ENCODE results near the gene RYR1. TPM values are rescaled to one million over a fixed set of nuclear protein-coding genes. Genes with fewer than 3 reads are reported as not detected.

RYR1 gene
- total and polyA plus RNA-seq, 10 of the 15 experiments (the other 5 are each of a cell fraction or from before 2014, with no cell fraction given): under 0.01 to 0.32 (median 0.07) TPM; not detected in 1

DNA sequence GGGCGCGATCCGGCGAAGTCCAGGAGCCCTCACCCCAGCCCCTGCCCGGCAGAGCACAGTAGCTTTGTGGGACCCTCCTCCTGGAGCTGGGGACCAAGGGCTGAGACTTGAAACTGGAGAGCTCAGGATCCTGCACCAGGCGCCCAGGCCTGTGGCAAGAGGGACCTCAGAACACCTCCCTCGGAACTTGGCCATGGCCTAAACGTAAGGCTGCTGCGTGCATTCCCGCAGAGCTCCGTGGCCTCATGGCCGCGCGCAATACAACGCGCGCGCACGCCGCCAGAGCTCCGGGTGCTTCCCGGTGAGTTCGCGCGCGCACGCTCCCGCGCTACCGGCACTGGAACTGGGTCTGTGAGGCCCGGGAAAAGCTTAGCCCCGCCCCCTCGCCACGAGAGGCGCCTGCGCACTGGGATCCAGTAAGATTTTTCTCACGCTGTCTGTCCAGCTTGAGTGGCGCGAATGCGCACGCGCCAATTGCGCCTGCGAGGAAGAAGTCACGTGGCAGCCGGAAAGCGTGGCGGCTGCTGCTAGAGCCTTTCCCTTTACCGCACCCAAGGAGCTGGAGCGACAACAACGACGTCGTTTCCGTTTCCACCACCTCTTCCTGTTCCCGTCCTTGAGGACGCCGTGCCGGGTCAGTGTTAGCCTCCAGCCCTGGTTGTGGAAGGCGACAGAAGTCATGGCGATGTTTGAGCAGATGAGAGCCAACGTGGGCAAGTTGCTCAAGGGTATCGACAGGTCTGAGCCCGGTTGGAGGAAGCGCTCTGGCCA lies 185.3 kb downstream of the RYR1 start, which contains the start of gene EIF3K (continued):
- peak; percentile 99 for TF ChIP-seq E4F1 (IDR thresholded peaks at IDR 0.05; ENCODE audit: borderline replicate concordance, partially characterized antibody)
- TF ChIP-seq MTA3 (IDR thresholded peaks at IDR 0.05; ENCODE audit: borderline replicate concordance, low read length): no peak; the same call in 1 of the 2 replicates
- no peak for TF ChIP-seq NR2C2 (IDR thresholded peaks at IDR 0.05; ENCODE audit: borderline replicate concordance, control insufficient read depth, insufficient read length, low read depth)
- no peak for TF ChIP-seq EZH2 (IDR thresholded peaks at IDR 0.05; ENCODE audit: borderline replicate concordance, control insufficient read depth, low read depth, low read length)
- no peak for TF ChIP-seq BACH1 (IDR thresholded peaks at IDR 0.05; ENCODE audit: borderline replicate concordance)
- peak; percentile 91 for TF ChIP-seq ZBTB40 (IDR thresholded peaks at IDR 0.05; ENCODE audit: borderline replicate concordance)
- TF ChIP-seq NRF1 (conservative IDR thresholded peaks at IDR 0.05; ENCODE audit: low read depth, low read length): peak; percentile 95
- TF ChIP-seq SMAD5 (IDR thresholded peaks at IDR 0.05; ENCODE audit: low read depth): peak; percentile 87
- no peak for TF ChIP-seq SMC3 (IDR thresholded peaks at IDR 0.05; ENCODE audit: borderline replicate concordance, low read length)
- peak; percentile 32; the same call in 1 of the 2 replicates for TF ChIP-seq YY1 (IDR thresholded peaks at IDR 0.05; ENCODE audit: low read depth, low read length)
- peak; percentile 98 for TF ChIP-seq POLR2AphosphoS5 (IDR thresholded peaks at IDR 0.05; ENCODE audit: low read length)
- TF ChIP-seq WRNIP1 (IDR thresholded peaks at IDR 0.05; ENCODE audit: borderline replicate concordance, low read depth, low read length): no peak
- TF ChIP-seq NKRF (conservative IDR thresholded peaks at IDR 0.05): peak; percentile 61; the same call in 1 of the 2 replicates
- TF ChIP-seq EP300 (IDR thresholded peaks at IDR 0.05; ENCODE audit: borderline replicate concordance in 1 of 2, control insufficient read depth in 1 of 2, low read depth in 2 of 2, low read length in 2 of 2): no peak
- no peak for TF ChIP-seq STAT1 (conservative IDR thresholded peaks at IDR 0.05)
- TF ChIP-seq, protein P1, sequence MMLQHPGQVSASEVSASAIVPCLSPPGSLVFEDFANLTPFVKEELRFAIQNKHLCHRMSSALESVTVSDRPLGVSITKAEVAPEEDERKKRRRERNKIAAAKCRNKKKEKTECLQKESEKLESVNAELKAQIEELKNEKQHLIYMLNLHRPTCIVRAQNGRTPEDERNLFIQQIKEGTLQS (IDR thresholded peaks at IDR 0.05; ENCODE audit: borderline replicate concordance, extremely low read depth, low read depth, low read length): peak; percentile 96; the same call in 1 of the 2 replicates
- TF ChIP-seq, protein P2, sequence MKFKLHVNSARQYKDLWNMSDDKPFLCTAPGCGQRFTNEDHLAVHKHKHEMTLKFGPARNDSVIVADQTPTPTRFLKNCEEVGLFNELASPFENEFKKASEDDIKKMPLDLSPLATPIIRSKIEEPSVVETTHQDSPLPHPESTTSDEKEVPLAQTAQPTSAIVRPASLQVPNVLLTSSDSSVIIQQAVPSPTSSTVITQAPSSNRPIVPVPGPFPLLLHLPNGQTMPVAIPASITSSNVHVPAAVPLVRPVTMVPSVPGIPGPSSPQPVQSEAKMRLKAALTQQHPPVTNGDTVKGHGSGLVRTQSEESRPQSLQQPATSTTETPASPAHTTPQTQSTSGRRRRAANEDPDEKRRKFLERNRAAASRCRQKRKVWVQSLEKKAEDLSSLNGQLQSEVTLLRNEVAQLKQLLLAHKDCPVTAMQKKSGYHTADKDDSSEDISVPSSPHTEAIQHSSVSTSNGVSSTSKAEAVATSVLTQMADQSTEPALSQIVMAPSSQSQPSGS (IDR thresholded peaks at IDR 0.05; ENCODE audit: low read length): no peak
- TF ChIP-seq KLF5 (IDR thresholded peaks at IDR 0.05; ENCODE audit: partially characterized antibody): no peak
